Measurements from ENCODE around the gene DLG2.

Gene DLG2

GRCh38 chr11:84420271-84420670 lies 1206.9 kb downstream of the DLG2 start:
- TF ChIP-seq SIN3A (IDR thresholded peaks at IDR 0.05; ENCODE audit: borderline replicate concordance, insufficient read depth, low read length) (no peak), FOXP2 (optimal IDR thresholded peaks at IDR 0.05; ENCODE audit: borderline replicate concordance, extremely low read depth, extremely low read length, insufficient read depth) (no peak), POLR2AphosphoS5 (IDR thresholded peaks at IDR 0.05; ENCODE audit: low read depth, low read length) (no peak), TAF1 (IDR thresholded peaks at IDR 0.05; ENCODE audit: borderline replicate concordance, insufficient read depth, low read length) (no peak)
- TF ChIP-seq, protein P1, sequence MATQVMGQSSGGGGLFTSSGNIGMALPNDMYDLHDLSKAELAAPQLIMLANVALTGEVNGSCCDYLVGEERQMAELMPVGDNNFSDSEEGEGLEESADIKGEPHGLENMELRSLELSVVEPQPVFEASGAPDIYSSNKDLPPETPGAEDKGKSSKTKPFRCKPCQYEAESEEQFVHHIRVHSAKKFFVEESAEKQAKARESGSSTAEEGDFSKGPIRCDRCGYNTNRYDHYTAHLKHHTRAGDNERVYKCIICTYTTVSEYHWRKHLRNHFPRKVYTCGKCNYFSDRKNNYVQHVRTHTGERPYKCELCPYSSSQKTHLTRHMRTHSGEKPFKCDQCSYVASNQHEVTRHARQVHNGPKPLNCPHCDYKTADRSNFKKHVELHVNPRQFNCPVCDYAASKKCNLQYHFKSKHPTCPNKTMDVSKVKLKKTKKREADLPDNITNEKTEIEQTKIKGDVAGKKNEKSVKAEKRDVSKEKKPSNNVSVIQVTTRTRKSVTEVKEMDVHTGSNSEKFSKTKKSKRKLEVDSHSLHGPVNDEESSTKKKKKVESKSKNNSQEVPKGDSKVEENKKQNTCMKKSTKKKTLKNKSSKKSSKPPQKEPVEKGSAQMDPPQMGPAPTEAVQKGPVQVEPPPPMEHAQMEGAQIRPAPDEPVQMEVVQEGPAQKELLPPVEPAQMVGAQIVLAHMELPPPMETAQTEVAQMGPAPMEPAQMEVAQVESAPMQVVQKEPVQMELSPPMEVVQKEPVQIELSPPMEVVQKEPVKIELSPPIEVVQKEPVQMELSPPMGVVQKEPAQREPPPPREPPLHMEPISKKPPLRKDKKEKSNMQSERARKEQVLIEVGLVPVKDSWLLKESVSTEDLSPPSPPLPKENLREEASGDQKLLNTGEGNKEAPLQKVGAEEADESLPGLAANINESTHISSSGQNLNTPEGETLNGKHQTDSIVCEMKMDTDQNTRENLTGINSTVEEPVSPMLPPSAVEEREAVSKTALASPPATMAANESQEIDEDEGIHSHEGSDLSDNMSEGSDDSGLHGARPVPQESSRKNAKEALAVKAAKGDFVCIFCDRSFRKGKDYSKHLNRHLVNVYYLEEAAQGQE (IDR thresholded peaks at IDR 0.05; ENCODE audit: insufficient read depth in 1 of 2, low read depth in 2 of 2, low read length in 2 of 2), result no peak

DNA sequence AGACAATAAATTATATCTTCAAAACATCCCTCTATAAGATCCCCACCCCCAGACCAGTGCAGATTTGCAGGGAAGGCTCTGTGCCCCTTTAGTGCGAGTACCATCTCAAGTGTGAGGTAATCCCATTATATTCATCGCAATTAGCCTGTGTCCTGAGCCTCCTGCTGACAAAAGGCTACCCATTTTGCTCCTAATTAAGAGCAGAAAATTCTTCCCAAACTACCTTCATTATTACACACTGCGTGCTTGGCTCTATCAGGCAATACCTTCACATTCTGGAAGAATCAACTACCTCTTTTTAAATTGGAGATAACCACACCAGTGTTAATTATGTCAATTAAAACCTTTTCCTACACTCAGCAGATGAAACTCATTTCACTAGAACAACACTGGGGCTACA lies 1207.5 kb downstream of the DLG2 start:
- TF ChIP-seq, protein P1 (IDR thresholded peaks at IDR 0.05; ENCODE audit: insufficient read depth in 1 of 2, low read depth in 2 of 2, low read length in 2 of 2), result no peak
- TF ChIP-seq FOXP2 (optimal IDR thresholded peaks at IDR 0.05; ENCODE audit: borderline replicate concordance, extremely low read depth, extremely low read length, insufficient read depth) (no peak), SIN3A (IDR thresholded peaks at IDR 0.05; ENCODE audit: borderline replicate concordance, insufficient read depth, low read length) (no peak), POLR2AphosphoS5 (IDR thresholded peaks at IDR 0.05; ENCODE audit: low read depth, low read length) (no peak), TAF1 (IDR thresholded peaks at IDR 0.05; ENCODE audit: borderline replicate concordance, insufficient read depth, low read length) (no peak)

- TF ChIP-seq POLR2AphosphoS5 (IDR thresholded peaks at IDR 0.05; ENCODE audit: low read depth, low read length) (no peak), SIN3A (IDR thresholded peaks at IDR 0.05; ENCODE audit: borderline replicate concordance, insufficient read depth, low read length) (no peak), TAF1 (IDR thresholded peaks at IDR 0.05; ENCODE audit: borderline replicate concordance, insufficient read depth, low read length) (no peak), FOXP2 (optimal IDR thresholded peaks at IDR 0.05; ENCODE audit: borderline replicate concordance, extremely low read depth, extremely low read length, insufficient read depth) (no peak)
- TF ChIP-seq, protein P1 (IDR thresholded peaks at IDR 0.05; ENCODE audit: insufficient read depth in 1 of 2, low read depth in 2 of 2, low read length in 2 of 2), result no peak
Measured at GRCh38 chr11:84414920-84415319, 1212.2 kb downstream of the DLG2 start.

DNA sequence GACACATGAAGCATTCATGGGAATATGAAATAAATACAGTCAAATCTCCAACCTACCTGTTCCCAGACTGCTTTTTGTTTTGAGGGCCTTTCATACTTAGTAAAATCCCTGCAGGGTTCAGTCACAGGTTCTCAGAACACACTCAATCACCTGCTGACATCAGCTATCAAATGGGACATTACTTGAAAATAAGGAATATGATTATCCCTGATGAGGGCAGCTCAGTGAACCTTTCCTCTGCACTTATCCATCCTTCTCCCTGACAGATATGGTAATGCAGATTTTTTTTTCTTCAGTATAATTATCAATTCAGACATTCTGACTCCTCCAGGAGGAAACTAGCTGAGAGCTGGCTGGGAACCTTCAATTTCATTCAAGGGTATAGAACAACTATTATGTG lies 1213.6 kb downstream of the DLG2 start:
- TF ChIP-seq TAF1 (IDR thresholded peaks at IDR 0.05; ENCODE audit: borderline replicate concordance, insufficient read depth, low read length), result no peak
- no peak for TF ChIP-seq POLR2AphosphoS5 (IDR thresholded peaks at IDR 0.05; ENCODE audit: low read depth, low read length)
- TF ChIP-seq, protein P1 (IDR thresholded peaks at IDR 0.05; ENCODE audit: insufficient read depth in 1 of 2, low read depth in 2 of 2, low read length in 2 of 2), result no peak
- no peak for TF ChIP-seq SIN3A (IDR thresholded peaks at IDR 0.05; ENCODE audit: borderline replicate concordance, insufficient read depth, low read length)
- no peak for TF ChIP-seq FOXP2 (optimal IDR thresholded peaks at IDR 0.05; ENCODE audit: borderline replicate concordance, extremely low read depth, extremely low read length, insufficient read depth)

DNA sequence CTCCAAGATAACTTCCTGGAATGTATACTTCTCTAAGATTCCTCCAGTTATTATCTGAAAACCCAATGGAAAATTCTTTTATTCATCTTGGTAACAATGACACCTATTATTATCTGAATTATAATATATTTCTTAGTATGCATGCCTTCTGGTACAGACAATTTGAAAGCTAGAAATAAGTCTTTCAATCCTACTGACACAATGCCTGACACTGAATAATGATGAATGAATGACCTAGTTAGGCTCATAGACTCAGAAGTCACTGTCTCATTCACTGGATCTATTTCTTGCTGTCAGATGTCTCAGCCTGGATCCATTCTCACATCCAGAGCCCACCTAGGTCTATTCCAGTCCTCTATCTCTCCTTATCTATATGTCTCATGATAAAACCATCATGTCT lies 1214.3 kb downstream of the DLG2 start:
- no peak for TF ChIP-seq FOXP2 (optimal IDR thresholded peaks at IDR 0.05; ENCODE audit: borderline replicate concordance, extremely low read depth, extremely low read length, insufficient read depth)
- no peak for TF ChIP-seq POLR2AphosphoS5 (IDR thresholded peaks at IDR 0.05; ENCODE audit: low read depth, low read length)
- TF ChIP-seq SIN3A (IDR thresholded peaks at IDR 0.05; ENCODE audit: borderline replicate concordance, insufficient read depth, low read length), result no peak
- TF ChIP-seq, protein P1 (IDR thresholded peaks at IDR 0.05; ENCODE audit: insufficient read depth in 1 of 2, low read depth in 2 of 2, low read length in 2 of 2), result no peak
- TF ChIP-seq TAF1 (IDR thresholded peaks at IDR 0.05; ENCODE audit: borderline replicate concordance, insufficient read depth, low read length), result no peak
